OCI-LY7 (cell line): ENCODE data around the gene ZFYVE26.

Experiments used
- EZH2phosphoT487 ChIP-seq: fragments of 200-600 bp; sonication (generic); IDR thresholded peaks from 2 replicates; pipeline ENCODE4 v1.6.1; 2018; ENCODE audit warnings: low read depth, borderline replicate concordance, mild to moderate bottlenecking, mixed run types, antibody characterized with exemption, low read length, moderate library complexity, mixed read lengths
- TF ChIP-seq, protein P1 (sequence below): fragments of 200-600 bp; sonication (generic); conservative IDR thresholded peaks from 2 replicates; pipeline ENCODE4 v1.5.1; 2014; ENCODE audit warnings: mild to moderate bottlenecking, antibody characterized with exemption, low read length, moderate library complexity, mixed read lengths

DNA sequence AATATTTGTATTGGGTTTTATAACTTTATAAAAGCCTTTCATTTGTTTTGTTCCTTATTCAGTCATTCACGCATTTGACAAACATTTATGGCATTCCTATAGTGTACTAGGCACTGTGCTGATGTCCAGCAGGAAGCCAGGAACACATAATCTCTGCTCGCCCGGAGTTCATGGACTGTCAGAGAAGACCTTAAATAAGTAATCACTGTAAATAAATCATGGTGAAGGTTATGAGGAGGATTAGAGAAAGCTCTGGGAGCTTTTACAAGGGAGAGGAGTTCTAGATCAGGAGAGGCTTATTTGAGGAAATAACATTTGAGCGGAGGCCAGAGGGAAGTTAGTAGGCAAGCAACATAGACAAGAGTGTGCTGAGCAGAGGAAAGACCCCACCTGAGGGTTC, 119.4 kb downstream of the ZFYVE26 start:
- TF ChIP-seq, protein P1, sequence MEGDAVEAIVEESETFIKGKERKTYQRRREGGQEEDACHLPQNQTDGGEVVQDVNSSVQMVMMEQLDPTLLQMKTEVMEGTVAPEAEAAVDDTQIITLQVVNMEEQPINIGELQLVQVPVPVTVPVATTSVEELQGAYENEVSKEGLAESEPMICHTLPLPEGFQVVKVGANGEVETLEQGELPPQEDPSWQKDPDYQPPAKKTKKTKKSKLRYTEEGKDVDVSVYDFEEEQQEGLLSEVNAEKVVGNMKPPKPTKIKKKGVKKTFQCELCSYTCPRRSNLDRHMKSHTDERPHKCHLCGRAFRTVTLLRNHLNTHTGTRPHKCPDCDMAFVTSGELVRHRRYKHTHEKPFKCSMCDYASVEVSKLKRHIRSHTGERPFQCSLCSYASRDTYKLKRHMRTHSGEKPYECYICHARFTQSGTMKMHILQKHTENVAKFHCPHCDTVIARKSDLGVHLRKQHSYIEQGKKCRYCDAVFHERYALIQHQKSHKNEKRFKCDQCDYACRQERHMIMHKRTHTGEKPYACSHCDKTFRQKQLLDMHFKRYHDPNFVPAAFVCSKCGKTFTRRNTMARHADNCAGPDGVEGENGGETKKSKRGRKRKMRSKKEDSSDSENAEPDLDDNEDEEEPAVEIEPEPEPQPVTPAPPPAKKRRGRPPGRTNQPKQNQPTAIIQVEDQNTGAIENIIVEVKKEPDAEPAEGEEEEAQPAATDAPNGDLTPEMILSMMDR: no peak
- TF ChIP-seq EZH2phosphoT487: no peak
